HCT116 (cell line): Measurements from ENCODE around the gene ZNF133. TPM values are rescaled to one million over a fixed set of nuclear protein-coding genes. Genes with fewer than 3 reads are reported as not detected.

Experiments
- ATAC-seq: fragments of 200-7000 bp; cut with Tn5 transposase; 2 replicates; pipeline ENCODE4 v1.9.1; 2020; ENCODE audit warnings: mild to moderate bottlenecking, moderate library complexity
- BruUV-seq: library from RNA; stranded (reverse); fragments of 400-500 nt; replicated peaks from 2 replicates; lab custom pipeline; 2021; lab: Mats Ljungman, UMichigan
- CTCF ChIA-PET: fragments of 300-600 bp; sonication (Branson Sonifier 250); formaldehyde crosslinking; loops from one replicate; lab custom pipeline; 2021; ENCODE audit warnings: antibody characterized with exemption; lab: Charles Lee
- POLR2A ChIA-PET: fragments of 300-600, 350-600 bp; sonication (Branson Sonifier 250); formaldehyde crosslinking; loops from one replicate; lab custom pipeline; 2021; ENCODE audit warnings: antibody characterized with exemption; lab: Charles Lee
- RAD21 ChIA-PET, 2 experiments: fragments of 300-600 bp; sonication (Branson Sonifier 250); formaldehyde crosslinking; loops; one replicate each; lab custom pipeline; 2023; ENCODE audit warnings: low total read pairs in 2 of 2; ENCODE audit not compliant: uncharacterized antibody in 2 of 2, unreplicated experiment in 2 of 2, low non-redundant PET in 1 of 2; lab: Charles Lee
- DNase-seq: peaks from one replicate; pipeline ENCODE4 v3.0.0-alpha.2; 2010; ENCODE audit warnings: low read depth, low spot score
- H2AFZ ChIP-seq: fragments of 200-600 bp; shearing (Covaris generic), sonication (generic); 2 replicates; pipeline ENCODE4 v1.6.1; 2017; ENCODE audit warnings: low read depth, mixed run types, mixed read lengths, antibody characterized with exemption, low read length; ENCODE audit not compliant: poor library complexity, severe bottlenecking
- H3K27ac ChIP-seq: 2 replicates; pipeline ENCODE4 v1.5.1; 2012; ENCODE audit warnings: low read depth, low read length
- H3K27me3 ChIP-seq: fragments of 200-600 bp; sonication (generic); 2 replicates; pipeline ENCODE4 v1.6.1; 2016; ENCODE audit warnings: mixed run types, low read length, mixed read lengths; ENCODE audit not compliant: insufficient read depth
- H3K36me3 ChIP-seq, 2 experiments: fragments of 200-500 bp in 1 of 2; fragments of 200-600 bp in 1 of 2; sonication (Bioruptor generic) in 1 of 2; sonication (generic) in 1 of 2; 2 replicates each; pipeline versions ENCODE4 v1.5.1 to v1.6.1; 2014 to 2016; ENCODE audit warnings: low read length in 2 of 2, inconsistent platforms in 1 of 2, mixed read lengths in 1 of 2, mixed run types in 1 of 2; ENCODE audit not compliant: insufficient read depth in 2 of 2, control insufficient read depth in 1 of 2
- H3K4me1 ChIP-seq, 2 experiments: fragments of 200-600 bp in 1 of 2; sonication (generic) in 1 of 2; 2 replicates each; pipeline versions ENCODE4 v1.5.1 to v1.6.1; 2012 to 2017; ENCODE audit warnings: low read length in 2 of 2, inconsistent platforms in 1 of 2, mild to moderate bottlenecking in 1 of 2, mixed read lengths in 1 of 2, mixed run types in 1 of 2, moderate library complexity in 1 of 2; ENCODE audit not compliant: insufficient read depth in 2 of 2, control insufficient read depth in 1 of 2
- H3K4me2 ChIP-seq: fragments of 200-600 bp; sonication (generic); 2 replicates; pipeline ENCODE4 v1.6.1; 2017; ENCODE audit warnings: mixed run types, low read length, mixed read lengths
- H3K4me3 ChIP-seq, 2 experiments: fragments of 200-600 bp in 1 of 2; sonication (generic) in 1 of 2; replicated peaks in 1 of 2; 2 replicates each; pipeline ENCODE4 v1.5.1; 2011 to 2016; ENCODE audit warnings: low read length in 2 of 2, control low read depth in 1 of 2, low read depth in 1 of 2, mild to moderate bottlenecking in 1 of 2, mixed read lengths in 1 of 2, mixed run types in 1 of 2
- H3K79me2 ChIP-seq: fragments of 200-600 bp; sonication (generic); 2 replicates; pipeline ENCODE4 v1.6.1; 2017; ENCODE audit warnings: mild to moderate bottlenecking, mixed run types, low read length, moderate library complexity, mixed read lengths; ENCODE audit not compliant: insufficient read depth
- H3K9ac ChIP-seq: fragments of 200-600 bp; sonication (generic); 2 replicates; pipeline ENCODE4 v1.6.1; 2016; ENCODE audit warnings: low read length, mixed read lengths
- H3K9me2 ChIP-seq: fragments of 200-600 bp; sonication (generic), shearing (Covaris generic); 2 replicates; pipeline ENCODE4 v1.6.1; 2017; ENCODE audit warnings: mixed run types, mild to moderate bottlenecking, moderate library complexity; ENCODE audit not compliant: insufficient read depth
- H3K9me3 ChIP-seq, 2 experiments: fragments of 200-500 bp in 1 of 2; fragments of 200-600 bp in 1 of 2; sonication (Bioruptor generic) in 1 of 2; sonication (generic) in 1 of 2; 2 replicates each; pipeline ENCODE4 v1.6.1; 2014 to 2017; ENCODE audit warnings: low read length in 2 of 2, mixed read lengths in 2 of 2, inconsistent platforms in 1 of 2, low read depth in 1 of 2, mild to moderate bottlenecking in 1 of 2, mixed run types in 1 of 2, moderate library complexity in 1 of 2; ENCODE audit not compliant: control insufficient read depth in 1 of 2, insufficient read depth in 1 of 2
- H4K20me1 ChIP-seq: fragments of 200-600 bp; sonication (generic), shearing (Covaris generic); 2 replicates; pipeline ENCODE4 v1.6.1; 2017; ENCODE audit warnings: mixed run types, mild to moderate bottlenecking, moderate library complexity; ENCODE audit not compliant: insufficient read depth
- CTCF ChIP-seq, 3 experiments: fragments of 200-600 bp in 1 of 3; sonication (generic) in 1 of 3; IDR thresholded peaks in 2 of 3; conservative IDR thresholded peaks in 1 of 3; 2 replicates each; pipeline ENCODE4 v1.5.1; 2012 to 2017; ENCODE audit warnings: low read depth in 2 of 3, low read length in 2 of 3, antibody characterized with exemption in 1 of 3, borderline replicate concordance in 1 of 3, control low read depth in 1 of 3, mild to moderate bottlenecking in 1 of 3, mixed read lengths in 1 of 3, mixed run types in 1 of 3, moderate library complexity in 1 of 3; ENCODE audit not compliant: insufficient read depth in 1 of 3
- EGR1 ChIP-seq: IDR thresholded peaks from 2 replicates; pipeline ENCODE4 v1.6.1; 2012; ENCODE audit warnings: low read depth
- ELF1 ChIP-seq: IDR thresholded peaks from 2 replicates; pipeline ENCODE4 v1.6.1; 2012; ENCODE audit warnings: low read depth, borderline replicate concordance
- EZH2 ChIP-seq: fragments of 200-600 bp; sonication (generic); IDR thresholded peaks from 2 replicates; pipeline ENCODE4 v1.6.1; 2017; ENCODE audit warnings: antibody characterized with exemption, mixed run types
- FOSL1 ChIP-seq: IDR thresholded peaks from 2 replicates; pipeline ENCODE4 v1.6.1; 2012; ENCODE audit warnings: low read depth
- JUND ChIP-seq: IDR thresholded peaks from 2 replicates; pipeline ENCODE4 v1.6.1; 2012
- POLR2AphosphoS5 ChIP-seq: IDR thresholded peaks from 2 replicates; pipeline ENCODE4 v1.6.1; 2011; ENCODE audit warnings: mild to moderate bottlenecking, low read depth, low read length, moderate library complexity
- RAD21 ChIP-seq: IDR thresholded peaks from 2 replicates; pipeline ENCODE4 v1.6.1; 2012; ENCODE audit warnings: low read depth, mild to moderate bottlenecking
- REST ChIP-seq: IDR thresholded peaks from 2 replicates; pipeline ENCODE4 v1.6.1; 2012; ENCODE audit warnings: low read depth
- YY1 ChIP-seq: IDR thresholded peaks from 2 replicates; pipeline ENCODE4 v1.6.1; 2011; ENCODE audit warnings: low read length, low read depth, moderate library complexity, mild to moderate bottlenecking; ENCODE audit not compliant: insufficient replicate concordance; ENCODE audit errors: extremely low read depth
- ZFX ChIP-seq: fragments of 450-650 bp; IDR thresholded peaks from 2 replicates; pipeline ENCODE4 v1.6.1; 2017
- ZNF274 ChIP-seq: fragments of 200-500 bp; sonication (Bioruptor generic); IDR thresholded peaks from 2 replicates; pipeline ENCODE4 v1.6.1; 2014; ENCODE audit warnings: mild to moderate bottlenecking, low read depth, low read length, inconsistent platforms
- intact Hi-C: fragments of 100-400 bp; cut with micrococcal nuclease; formaldehyde crosslinking; loops from 2 replicates; pipeline ENCODE4 v1.10.0; 2022
- total RNA-seq: library from RNA; stranded (reverse); gene quantifications from one replicate; pipeline ENCODE4 v1.2.1, GENCODE V29; 2021; ENCODE audit not compliant: unreplicated experiment
- TF ChIP-seq, protein P1 (sequence below): IDR thresholded peaks from 2 replicates; pipeline ENCODE4 v1.6.1; 2012
- TF ChIP-seq, protein P2 (sequence below): IDR thresholded peaks from 2 replicates; pipeline ENCODE4 v1.6.1; 2012
- TF ChIP-seq, protein P3 (sequence below): IDR thresholded peaks from 2 replicates; pipeline ENCODE4 v1.6.1; 2011; ENCODE audit warnings: mild to moderate bottlenecking, low read length, moderate library complexity; ENCODE audit not compliant: insufficient replicate concordance; ENCODE audit errors: extremely low read depth

Gene ZNF133
- total RNA-seq, 1 experiment from 2014 or later: 9.3 TPM

DNA sequence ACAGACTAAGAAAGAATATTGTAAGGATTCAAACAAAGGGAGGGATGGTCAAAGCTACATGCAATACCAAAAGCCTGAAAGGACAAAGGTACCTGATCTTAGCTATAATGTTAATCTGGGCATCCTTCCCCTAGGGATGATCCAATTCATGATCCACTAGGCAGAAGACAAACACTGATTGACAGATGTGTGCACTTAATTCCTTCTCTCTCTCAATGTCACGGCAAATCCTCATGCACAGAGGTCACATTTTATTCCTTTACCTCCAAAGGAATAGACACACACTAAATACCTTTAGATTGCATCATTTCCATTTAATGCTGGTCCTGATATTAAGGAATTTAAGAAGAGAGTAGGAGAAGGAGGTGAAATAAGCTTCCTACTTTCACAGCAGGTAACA, 73.4 kb downstream of the ZNF133 start:
- Histone ChIP-seq H3K4me3 (no peak overlapping the region), H3K27ac (no peak overlapping the region), H2AFZ (no peak overlapping the region), H3K9me2 (no peaks in the 10 kb centered on the region), H3K4me2 (no peak overlapping the region), H3K36me3 (no peaks in the 10 kb centered on the region), H3K4me1 (no peaks in the 10 kb centered on the region), H3K9ac (no peak overlapping the region), H3K79me2 (no peaks in the 10 kb centered on the region), H3K27me3 (no peaks in the 10 kb centered on the region), H4K20me1 (no peaks in the 10 kb centered on the region), H3K9me3 (no peaks in the 10 kb centered on the region)
- POLR2A ChIA-PET: no interaction called here
- CTCF ChIA-PET: no interaction called here
- BruUV-seq: no TSS peak
- DNase-seq: no peak
- TF ChIP-seq, protein P1, sequence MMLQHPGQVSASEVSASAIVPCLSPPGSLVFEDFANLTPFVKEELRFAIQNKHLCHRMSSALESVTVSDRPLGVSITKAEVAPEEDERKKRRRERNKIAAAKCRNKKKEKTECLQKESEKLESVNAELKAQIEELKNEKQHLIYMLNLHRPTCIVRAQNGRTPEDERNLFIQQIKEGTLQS: no peak
- no peak for TF ChIP-seq CTCF (IDR thresholded peaks at IDR 0.05 in 2 of 3, conservative IDR thresholded peaks at IDR 0.05 in 1 of 3; ENCODE audit: borderline replicate concordance in 1 of 3, insufficient read depth in 1 of 3, low read depth in 2 of 3, low read length in 2 of 3)
- TF ChIP-seq POLR2AphosphoS5: no peak
- TF ChIP-seq, protein P2, sequence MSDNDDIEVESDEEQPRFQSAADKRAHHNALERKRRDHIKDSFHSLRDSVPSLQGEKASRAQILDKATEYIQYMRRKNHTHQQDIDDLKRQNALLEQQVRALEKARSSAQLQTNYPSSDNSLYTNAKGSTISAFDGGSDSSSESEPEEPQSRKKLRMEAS: no peak
- TF ChIP-seq REST: no peak
- TF ChIP-seq, protein P3, sequence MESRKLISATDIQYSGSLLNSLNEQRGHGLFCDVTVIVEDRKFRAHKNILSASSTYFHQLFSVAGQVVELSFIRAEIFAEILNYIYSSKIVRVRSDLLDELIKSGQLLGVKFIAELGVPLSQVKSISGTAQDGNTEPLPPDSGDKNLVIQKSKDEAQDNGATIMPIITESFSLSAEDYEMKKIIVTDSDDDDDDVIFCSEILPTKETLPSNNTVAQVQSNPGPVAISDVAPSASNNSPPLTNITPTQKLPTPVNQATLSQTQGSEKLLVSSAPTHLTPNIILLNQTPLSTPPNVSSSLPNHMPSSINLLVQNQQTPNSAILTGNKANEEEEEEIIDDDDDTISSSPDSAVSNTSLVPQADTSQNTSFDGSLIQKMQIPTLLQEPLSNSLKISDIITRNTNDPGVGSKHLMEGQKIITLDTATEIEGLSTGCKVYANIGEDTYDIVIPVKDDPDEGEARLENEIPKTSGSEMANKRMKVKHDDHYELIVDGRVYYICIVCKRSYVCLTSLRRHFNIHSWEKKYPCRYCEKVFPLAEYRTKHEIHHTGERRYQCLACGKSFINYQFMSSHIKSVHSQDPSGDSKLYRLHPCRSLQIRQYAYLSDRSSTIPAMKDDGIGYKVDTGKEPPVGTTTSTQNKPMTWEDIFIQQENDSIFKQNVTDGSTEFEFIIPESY: no peak
- no peak for TF ChIP-seq YY1
- no peak for TF ChIP-seq FOSL1
- no peak for TF ChIP-seq EZH2
- TF ChIP-seq RAD21: no peak
- TF ChIP-seq ZFX: no peak
- TF ChIP-seq ELF1: no peak
- no peak for TF ChIP-seq EGR1
- TF ChIP-seq JUND: no peak
- TF ChIP-seq ZNF274: no peak
- ATAC-seq: no peak
- intact Hi-C loops: no loop called here
- RAD21 ChIA-PET: no interaction called here
